ENCODE measurements around the gene TRAF1.
A peak's percentile ranks its signal among the peaks of the same experiment; 100 is the strongest.

Gene TRAF1

DNA sequence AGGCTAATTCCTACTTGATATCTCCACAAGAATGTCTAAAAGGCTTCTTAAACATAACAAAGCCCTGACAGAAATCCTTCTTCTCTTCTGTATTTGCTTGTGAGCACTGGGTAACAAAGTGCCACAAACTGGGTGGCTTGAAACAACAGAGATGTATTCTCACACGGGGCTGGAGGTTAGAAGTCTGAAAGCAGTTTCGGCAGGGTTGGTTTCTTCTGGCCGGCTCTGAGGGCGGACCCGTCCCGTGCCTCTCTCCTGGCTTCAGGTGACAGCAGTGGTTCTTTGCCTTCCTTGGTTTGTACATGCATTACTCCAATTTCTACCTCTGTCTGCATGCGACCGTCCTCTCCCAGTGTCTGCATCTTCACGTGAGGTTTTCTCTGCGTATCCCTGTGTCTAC is 14.0 kb upstream of the TRAF1 start:
- DNase-seq, result no peak

DNA sequence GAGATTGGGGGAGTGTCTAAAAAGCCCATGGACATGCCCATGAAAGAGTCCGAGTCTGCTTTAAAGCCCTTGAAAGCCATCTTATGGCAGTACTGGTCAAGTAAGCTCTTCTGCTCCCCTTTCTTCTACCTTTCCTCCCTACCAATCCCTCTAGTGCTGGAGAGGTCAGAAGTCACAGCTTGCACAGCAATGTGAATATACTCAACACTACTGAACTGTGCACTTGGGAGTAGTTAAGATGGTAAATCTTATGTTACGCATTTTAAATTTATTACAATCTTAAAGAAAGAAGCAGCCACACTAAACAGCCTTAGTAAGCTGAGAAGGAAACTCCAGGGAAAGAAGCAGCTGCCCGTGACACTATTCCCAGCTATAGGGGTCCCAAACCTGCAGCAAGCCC is 12.3 kb upstream of the TRAF1 start:
- no peak for DNase-seq

DNA sequence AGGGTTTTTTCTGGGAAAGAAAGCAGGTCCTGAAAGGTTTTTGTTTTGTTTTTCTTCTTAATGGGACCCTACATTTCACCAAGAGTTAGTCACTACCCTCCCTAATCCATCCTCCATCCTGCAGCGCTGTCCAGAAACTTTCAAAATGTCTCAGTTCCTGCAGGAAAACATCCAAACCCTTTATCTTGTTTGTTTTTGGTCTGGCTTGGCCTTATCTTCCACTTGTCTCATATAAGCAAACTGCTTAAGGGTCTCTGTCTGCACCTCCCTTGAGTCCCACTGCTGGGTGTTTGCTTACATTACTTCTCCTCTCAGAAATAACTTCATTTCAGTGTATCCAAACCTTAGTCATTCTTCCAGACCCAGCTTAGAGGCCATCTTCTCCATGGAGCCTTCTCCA is 11.0 kb upstream of the TRAF1 start:
- DNase-seq, result no peak

DNA sequence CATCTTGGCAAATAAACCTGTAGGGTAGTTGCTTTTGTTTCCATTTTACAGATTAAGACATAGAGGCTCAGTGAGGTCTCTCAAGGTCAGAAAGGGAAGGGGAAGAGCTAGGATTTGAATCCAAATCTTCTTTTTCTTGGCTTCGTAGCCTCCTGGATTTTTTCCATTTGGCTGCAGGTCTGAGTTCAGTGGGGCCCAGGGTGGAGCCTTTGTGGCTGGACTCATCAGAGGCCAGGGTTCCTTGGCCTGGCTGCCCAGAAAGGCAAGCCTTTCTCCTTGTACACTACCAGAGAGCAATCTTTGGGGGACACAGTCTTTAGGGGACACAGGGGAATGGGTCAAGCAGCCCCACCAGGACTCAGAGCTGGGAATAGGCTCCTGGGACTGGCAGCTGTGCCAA is 10.5 kb upstream of the TRAF1 start:
- DNase-seq, result no peak

DNA sequence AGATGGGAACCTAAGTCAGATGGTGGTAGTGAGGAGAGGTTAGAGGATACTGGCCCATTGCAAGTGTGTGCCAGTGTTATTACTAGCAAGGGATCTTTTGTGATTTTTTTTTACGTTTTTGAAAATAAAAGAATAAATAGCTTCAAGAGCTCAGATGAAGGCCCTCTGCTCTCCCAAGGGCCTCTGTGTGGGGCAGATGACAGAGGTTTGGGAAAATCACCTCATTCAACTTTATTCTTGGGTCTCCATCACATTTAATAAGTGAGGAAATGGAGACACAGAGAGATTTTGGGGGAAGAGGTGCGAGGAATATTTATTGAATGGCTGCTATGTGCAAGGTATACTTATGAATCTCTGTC is 10.1 kb upstream of the TRAF1 start:
- no peak for DNase-seq

DNA sequence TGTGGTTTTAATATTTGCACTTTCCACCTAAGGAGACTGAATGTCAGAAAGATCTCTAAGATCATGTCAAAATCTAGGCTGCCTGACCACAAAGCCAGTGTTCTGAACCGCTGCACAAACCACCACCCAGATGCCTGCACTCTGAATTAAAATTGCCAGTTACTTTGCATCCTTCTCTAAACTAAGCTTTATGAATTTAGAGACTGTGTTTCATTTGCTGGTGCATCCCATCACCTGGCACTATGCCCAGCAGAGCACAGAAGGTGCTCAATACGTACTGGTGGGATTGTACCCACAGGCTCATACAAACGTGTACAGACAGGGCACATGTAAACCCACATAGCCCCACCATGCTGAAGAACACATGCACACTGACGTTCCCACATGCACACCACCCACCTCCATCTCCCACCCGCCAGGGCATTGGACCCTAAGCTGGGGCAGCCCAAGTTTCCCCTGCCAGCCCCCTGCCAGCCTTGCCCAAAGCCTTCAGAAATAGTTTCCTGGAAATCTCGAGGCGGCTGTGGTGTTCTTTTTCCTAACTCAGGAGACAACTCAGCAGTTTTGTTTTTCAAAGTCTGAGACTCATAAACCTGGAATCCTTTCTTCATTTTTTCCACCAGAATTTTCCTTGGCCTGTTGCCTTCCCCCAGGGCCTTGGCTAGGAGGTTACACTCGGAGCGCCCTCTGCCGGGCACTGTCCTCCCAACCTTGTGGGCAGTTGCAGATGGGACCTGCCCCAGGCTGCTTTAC is 9.6 kb upstream of the TRAF1 start:
- peak; percentile 93 for DNase-seq

DNA sequence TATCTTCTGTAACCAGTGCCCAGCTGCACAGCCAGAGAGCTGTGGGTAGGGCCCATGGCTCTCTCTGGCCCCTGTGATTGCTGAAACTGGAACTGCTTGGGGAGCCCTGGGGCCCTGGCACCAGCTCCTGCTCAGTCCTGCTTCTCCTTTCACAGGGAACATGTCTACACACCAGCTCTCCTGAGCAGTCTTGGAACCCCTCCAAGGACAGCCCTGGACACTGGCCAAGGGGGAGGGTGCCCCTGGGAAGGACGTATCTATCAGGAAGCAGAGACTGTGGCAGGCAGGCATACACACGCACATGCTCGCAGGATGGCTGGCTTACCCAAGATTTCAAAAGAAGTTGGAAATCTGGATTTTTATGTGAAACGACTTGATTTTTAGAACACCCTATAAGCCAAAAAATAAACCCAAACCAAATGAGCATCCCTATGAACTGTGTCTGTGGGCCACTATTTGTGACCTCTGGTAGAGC is 8.8 kb upstream of the TRAF1 start:
- DNase-seq, result peak; percentile 39

DNA sequence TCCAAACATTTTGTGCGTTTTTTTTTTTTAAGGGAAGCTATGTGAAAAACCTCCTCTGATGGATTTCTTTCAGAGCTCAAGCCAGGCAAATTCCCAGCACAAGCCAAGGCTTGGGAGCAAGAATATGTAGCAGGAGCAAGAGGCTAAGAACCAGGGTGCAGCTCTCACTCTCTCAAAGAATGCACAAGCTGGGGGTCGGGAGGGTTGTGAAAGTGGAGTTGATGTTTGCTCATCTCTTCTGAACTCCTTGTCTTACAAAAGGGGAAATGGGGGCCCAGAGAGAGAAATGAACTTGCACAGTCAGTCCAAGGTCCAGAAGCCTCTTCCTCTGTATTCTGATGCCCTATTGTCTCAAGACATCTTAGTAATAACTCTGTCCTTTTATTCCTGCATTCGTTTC is 7.7 kb upstream of the TRAF1 start:
- peak; percentile 31 for DNase-seq

DNA sequence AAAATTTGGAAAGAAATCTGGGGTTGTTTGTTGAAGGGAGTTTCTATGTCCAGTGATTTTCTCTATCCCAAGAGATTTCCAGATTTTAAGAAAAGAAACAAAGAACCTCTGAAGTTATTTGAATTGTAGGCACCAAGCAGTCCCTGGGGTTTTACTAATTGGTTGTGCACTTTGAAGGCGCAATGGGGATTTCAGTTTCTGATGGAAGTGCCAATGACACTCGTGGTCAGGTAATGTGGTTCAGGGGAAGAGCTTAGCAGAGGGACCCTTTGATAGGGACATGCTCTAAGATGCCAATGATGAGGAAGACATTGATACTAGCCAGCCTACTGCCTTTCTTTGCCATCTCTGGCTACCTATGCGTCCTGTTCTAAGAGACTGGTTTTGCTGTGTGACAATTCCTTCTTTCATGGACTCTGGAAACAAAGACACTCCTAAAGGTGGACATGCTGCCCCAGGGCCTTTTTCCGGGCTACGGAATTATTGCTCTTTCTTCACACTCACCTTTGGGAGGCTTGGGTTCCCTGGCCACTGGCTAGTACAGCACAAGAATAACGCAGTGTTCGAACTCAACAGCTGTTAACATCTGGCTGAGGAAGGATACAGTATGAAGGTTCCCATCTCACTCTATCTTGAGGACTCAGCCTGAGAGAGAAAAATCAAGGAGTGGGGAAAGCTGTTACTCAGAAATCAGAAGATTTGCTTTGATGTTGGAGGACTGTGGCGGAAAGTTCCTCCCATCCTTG is 6.9 kb upstream of the TRAF1 start:
- no peak for DNase-seq

DNA sequence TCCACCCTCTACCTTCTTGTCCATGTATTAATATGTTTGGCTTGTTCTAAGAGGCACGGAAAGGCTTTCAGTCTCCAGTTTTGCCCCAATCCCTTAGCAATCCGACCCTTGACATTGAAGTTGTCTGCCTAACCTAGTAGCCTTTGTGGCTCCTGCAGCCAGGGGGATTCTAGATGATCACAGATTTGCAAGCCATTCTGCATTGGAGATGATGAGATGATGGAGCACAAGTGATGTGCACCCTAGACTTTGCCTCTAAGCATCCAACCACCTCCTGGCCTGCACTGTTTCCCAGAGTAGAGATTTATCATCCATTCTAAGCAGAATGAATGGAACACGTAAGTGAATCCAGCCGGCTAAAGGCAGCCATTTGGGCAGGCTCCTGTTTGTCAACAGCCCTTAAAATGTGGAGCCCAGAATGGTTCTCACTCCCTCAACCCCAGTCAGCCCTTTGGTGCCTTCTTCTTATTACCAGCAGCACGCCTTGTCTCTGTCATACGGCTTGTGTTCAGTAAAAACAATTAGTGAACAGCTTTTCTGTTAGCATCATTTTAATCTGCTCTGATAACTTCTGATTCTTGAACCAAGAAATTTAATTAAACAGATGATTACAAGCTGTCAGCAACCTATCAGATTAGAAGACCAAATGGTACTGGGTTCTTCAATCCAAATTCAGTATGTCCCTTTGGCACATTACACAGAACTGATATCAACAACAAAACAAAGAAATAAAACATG is 5.7 kb upstream of the TRAF1 start:
- no peak for DNase-seq

DNA sequence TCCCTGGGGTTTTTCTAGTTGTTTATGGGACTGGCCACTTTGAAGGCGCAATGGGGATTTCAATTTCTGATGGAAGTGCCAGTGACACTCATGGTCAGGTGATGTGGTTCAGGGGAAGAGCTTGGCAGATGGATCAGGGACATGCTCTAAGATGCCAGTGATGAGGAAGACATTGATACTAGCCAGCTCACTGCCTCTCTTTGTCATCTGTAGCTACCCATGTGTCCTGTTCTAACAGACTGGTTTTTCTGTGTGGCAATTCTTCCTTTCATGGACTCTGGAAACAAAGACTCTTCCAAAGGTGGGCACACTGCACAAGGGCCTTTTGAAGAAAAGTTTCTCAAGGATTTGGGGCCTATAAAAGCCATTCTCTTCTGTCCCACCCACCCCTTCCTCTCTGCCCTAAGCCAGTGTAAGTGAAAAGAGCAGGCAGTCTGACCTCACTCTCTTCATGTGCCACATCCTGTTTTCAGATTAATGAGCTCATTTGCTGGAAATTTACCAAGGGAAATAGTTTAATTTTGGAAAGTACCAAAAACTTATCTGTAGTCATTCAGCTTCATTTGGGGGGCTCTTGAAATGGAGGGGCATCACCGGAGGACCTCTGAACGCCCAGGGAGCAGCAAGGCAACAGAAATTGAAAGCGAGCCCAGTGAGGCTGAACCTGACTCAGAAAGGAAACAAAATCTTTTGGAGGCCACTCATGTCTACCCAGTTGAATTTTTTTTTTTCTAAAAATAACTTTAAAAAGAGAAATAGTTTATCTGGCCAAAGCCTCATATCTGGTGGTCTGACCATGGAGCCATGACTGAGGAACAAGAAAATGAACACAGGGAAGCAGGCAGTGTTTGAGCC is 4.9 kb upstream of the TRAF1 start:
- peak; percentile 88 for DNase-seq

DNA sequence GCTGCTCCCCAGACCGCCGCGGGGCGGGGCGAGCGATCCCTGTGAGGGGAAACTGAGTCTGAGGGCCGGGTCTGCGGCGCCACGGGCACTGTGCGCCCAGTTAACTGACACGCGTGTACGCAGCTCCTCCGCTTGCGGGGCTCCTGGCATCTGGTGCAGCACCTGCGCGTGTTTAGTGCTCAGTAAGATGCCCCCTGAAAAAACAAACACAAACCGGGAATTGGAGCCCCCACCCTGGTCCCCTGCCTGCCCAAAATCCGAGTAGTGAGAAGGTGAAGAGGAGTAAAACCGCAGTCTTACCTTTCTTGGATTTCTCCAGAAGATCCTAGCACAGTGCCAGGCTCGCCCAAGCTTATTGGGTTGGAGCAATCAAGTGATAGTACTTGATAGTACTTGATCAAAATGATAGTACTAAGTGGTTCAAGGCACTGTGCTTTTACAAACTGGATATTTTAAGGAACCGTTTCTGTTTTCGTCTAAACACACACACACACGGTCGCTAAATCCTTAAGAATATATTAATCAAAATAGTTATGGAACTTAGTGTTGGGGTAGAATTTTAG is 2.7 kb upstream of the TRAF1 start:
- DNase-seq, result no peak

DNA sequence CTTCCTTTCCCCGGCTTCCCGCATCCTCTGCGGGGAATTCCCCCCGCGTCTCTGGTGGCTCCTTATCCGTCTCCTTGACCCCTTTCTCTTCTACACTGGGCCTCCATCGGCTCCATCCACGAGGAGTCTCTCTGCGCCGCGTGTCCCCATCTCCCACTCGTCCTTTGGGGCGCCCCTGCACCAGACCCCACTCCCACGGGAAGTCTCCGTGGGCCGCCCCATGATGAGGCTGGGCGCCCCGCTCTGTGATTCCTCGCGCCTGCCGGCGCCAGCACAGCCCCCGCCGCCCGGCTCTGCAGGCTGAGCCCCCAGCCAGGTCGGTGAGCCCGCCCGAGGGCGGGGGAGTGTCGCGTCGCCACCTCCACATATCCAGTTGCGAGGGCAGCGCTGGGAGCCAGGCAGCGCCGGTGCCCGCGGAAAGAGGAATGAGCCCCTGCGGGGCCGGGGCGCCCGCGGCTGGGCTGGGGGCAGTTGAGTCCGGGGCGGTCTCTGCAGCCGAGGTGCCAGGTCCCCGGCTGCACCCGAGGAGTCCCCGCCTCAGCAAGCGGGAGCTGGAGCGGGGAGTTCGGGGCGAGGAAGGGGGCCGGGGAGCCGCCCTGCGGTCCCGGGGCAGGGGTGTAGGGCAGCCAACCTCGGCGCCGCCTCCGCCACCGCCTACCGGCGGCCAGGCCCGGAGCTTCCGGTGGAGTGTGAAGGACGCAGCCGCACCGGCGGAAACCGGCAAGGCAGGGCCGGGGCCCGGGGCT is 2.1 kb upstream of the TRAF1 start:
- DNase-seq, result peak; percentile 88

DNA sequence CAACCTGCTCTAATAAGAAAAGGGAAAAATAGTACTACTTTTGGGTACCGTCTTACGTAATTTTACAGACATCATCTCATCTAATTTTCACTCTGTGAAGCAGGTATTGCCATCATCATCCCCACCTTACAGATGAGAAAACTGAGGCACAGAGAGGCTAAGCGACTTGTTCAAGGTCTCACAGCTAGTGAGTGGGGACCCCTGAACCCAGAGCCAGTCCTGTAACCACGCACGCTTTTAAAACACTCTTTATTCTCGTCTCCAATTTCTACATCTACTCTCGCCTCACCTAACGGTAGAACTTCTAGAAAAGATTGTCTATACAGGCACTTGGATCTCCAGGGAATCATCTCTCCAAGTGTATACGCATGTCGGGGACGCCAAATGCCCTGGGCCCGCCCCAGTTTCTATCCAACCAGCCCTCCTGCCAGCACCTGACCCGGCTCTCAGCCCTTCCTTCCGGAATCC is 1.5 kb upstream of the TRAF1 start:
- DNase-seq, result no peak

DNA sequence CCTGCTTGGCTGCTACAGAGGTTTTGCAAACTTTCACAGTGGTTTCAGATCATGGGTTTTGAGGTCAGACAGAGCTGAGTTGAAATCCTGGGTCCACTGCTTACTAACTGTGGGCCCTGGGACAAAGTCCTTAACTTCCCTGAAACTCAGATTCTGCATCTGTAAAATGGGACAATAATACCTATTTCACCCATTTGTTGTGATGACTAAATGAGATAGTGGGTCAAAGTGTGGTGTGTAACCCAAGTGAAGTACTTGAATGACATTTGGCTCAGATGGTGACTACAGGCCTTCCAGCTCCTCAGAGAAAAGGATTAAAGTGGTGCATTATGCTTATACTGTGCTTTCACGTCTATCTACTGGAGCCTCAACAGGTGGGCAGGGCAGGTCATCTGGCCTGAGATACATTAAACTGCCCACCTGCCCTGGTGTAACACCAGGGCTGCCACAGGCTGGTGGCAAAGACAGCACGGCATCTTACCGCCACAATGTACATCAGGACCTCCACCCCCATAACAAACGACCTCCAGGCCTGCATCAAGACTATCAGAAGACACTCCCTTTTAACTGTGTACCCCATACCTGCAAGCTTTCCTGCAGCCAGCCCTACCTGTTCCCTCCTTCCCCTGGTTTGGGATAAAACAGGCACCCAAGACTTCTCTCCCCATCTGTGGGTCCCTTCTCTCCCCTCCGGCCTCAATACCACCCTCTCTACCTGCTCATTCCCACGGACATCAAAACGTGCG is 846 bp upstream of the TRAF1 start:
- peak; percentile 85 for DNase-seq

DNA sequence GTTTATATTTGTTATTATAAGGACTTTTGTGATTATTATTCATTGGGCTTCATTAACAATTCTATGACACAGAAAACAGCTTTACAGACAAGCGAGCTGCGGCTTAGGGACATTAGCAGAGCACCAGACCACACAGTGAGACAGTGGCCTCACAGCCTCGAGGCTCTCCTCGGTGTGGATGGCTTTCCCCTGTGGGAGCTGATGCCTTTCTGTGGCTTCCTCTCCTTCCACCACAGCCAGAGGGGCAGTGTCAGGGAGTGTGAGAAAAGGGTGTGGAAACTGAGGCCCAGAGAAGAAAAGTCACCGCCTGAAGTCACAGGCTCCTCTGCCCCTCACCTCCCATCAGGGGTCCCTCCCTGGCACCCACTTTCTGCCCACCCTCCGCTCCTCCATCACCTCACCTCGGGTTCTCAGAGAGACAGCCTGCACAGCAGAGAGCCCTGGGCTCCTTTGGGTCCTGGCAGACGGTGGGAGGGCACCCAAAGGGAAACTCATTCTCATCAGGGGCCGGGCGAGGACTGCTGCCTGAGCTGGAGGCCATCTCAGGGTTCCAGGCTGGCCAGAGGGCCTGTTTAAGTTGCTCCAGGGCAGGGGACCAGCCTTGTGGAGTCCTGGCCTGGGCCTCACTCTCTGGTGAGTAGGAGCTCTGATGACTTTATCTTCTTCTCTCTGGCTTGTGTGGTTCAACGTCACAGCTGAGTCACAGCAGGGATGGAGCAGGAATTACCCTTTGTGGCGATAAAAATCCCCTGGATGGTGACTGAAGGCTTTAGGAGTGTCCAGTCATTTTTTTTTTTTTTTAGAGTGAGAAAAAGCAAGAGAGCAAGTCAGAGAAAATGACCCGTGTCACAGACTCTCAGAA is 830 bp downstream of the TRAF1 start:
- peak; percentile 92 for DNase-seq

DNA sequence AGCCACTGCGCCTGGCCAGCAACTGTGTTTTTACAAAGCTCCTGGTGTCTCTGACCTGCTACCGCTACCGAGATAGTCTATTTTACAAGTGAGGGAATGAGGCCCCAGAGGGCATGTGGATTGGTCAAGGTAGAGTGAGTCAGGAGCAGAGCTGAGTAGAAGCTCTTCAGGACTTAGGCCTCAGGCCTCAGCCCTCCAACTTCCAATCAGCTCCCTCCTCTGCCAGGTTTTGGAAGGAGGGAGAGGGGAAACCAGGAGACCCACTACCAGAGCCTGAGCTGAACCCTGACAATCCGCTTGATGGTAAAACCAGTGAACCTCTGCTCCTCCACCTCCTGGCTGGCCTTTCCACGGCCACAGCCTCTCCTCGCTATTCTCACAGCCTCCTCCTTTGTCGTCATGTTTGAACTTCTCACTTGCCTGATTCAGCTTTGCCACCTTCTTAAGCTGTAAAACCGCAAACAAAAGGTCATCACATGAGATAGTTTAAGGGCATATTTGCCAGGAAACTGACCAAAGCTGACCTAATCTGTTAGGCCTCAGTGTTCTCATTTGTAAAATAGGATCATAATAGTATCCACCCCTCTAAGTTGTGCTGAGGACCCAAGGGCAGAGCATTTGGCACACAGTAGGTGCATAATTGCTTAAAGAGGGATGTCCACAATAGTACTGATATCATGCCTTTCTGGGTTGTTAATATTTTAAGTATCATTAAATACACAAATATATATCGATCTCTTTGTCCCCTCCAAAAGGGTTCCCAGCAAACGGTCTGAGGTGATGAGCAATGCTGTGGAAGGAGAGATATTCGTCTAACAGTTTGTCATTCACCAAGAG is 1.7 kb downstream of the TRAF1 start:
- DNase-seq, result peak; percentile 68

DNA sequence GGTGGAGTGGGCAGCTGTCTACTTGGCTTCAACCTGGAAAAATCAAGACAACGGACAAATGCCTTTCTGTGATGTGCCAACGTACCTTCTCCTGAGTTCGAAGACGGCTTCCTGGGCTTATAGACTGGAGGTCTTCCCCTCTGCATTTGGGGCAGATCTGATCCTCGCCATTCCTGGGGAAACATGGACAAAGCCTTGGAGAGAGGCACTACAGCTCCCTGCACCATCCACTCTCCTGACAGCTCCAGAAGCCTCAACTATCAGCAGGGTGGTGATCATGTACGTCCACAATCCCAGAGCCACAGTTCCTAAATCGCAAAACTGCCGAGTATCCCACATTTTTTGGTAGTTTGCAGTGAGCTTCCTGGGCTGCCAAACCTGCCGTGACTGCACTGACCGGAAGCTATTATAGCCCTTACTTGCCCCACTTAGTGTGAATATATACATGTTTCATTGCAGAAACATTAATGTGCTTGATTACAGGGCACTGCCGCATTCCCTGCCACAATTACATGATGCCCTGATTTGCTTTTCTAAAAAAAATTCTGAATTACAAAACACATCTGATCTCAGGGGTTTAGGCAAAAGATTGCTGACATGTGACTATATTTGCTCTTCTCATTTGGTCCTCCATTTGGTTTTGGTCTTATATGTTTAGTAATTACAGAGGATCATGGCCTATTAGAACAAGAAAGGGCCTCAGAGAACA is 2.8 kb downstream of the TRAF1 start:
- no peak for DNase-seq

Measured in activated CD4-positive, alpha-beta T cell treated with anti-CD3 and anti-CD28 coated beads, Interleukin-10, Interleukin-2, amounts not matched to agents 100 ng/mL and 50 ng/mL, durations not matched to agents 16 hours and 8 hours (primary cell).